HG02588 (cell line): Measurements from ENCODE around the gene PARG.
"Not testable (repeated sequence)": the region's sequence is repeated elsewhere in the genome, so short reads cannot be mapped to it uniquely, and the experiment has no call there.

Experiments used
- ATAC-seq: cut with Tn5 transposase; IDR thresholded peaks from one replicate; pipeline ENCODE4 v1.9.1; 2021; ENCODE audit warnings: mild to moderate bottlenecking, moderate library complexity; ENCODE audit not compliant: unreplicated experiment

Gene PARG

DNA sequence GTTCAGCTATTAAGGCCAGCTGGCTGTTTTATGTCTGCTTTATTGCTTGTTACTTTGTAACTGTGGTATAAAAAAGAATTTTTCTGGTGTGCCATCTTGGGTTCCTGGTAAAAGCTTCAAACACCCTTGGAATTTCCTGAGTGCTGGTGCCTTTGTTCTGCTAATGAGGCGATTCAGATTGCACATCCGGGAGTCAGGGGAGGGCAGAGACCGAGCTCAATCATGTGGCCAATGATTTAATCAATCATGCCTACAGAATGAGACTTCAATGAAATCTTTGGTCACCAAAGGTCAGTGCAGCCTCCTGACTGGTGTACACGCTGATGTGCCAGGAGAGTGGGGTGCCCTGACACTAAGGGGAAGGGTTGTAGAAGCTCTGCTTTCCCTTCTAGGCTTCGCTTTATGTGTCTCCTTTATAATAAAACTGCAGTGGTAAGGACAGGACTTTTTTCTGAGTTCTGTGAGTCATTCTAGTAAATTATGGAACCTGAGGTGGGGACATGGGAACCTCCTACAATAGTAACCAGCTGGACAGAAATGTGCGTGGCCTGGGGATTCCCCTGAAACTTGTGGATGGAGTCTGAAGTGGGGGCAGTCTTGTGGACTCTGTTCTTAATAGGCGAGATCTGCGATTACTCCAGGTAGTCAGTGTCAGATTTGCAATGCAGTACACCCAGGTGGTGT lies 110.3 kb downstream of the PARG start:
- no peak for ATAC-seq

DNA sequence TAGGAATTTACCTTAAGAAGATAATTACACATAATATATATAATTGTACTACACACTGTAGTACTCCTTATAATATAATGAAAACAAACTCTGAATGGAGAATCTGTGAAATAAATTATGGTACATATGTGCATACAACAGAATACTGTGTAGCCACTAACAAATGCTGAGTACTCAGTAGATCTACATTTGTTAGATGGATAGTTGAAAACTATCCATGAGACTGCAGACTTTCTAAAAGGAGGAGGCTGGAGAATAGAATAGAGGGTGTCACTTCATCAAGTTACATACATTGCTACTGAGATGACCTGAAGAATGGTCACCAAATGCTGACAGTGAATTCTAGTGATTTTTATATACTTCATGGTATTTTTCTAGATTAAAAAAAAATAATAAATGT lies 111.0 kb downstream of the PARG start:
- ATAC-seq = no peak

GRCh38 chr10:49830016-49830415 lies 111.8 kb downstream of the PARG start:
- no peak for ATAC-seq

DNA sequence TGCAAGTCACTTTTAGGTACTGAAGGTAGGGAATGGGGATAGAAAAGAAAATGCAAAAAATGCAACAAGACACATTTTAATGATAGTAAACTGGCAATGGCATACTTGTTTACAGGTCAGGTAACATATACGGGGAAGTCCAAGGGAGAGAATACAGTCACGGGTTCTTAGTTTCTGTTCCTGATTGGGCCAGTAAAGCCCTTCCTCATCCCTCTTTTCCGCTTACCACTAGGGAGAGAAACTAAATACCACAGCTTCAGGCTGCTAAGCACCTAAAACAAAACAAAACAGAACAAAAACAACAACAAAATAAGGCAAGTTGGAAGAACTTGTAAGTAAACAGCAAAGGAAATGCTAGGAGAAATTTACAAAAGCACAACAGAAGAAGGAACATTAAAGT lies 114.5 kb downstream of the PARG start:
- ATAC-seq = peak; percentile 69

GRCh38 chr10:49819234-49819958 lies 122.4 kb downstream of the PARG start:
- ATAC-seq = no peak

DNA sequence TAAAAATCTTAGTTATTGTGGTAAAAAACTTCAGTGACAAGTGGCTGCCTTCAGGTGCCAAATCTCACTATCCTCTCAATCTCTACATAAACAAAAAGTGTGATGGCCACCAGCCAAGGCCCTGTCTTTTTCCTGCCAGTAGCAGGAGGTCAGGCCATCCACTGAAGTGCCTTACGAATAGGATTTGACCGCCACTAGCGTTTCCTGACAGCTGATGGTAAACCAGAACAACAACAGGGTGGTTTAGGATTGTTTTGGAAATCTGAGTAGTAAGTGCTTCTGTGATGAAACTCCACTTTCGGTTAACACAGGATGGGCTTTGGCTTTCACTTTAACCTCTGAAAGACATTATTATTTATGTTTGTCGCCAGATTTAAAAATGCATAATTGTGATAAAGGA lies 124.0 kb downstream of the PARG start:
- no peak for ATAC-seq

DNA sequence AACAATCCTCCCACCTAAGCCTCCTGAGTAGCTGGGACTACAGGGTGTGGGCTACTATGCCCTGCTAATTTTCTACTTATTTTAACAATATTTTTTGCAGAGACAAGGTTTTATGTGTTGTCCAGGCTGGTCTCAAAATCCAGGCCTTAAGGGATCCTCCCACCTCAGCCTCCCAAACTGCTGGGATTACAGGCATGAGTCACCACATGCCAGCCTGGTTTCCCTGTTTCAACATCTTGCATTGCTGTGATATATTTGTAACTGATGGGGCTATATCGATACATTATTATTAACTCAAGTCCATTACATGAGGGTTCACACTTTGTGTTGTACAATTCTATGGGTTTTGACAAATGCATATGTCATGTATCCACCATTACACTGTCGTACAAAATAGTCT lies 137.8 kb downstream of the PARG start:
- ATAC-seq = no peak

GRCh38 chr10:49798275-49798674 lies 143.6 kb downstream of the PARG start:
- no peak for ATAC-seq

- ATAC-seq = no peak
Observed at GRCh38 chr10:49791100-49791499, 150.7 kb downstream of the PARG start.

- no peak for ATAC-seq
Observed at GRCh38 chr10:49784681-49785080, 157.1 kb downstream of the PARG start.

DNA sequence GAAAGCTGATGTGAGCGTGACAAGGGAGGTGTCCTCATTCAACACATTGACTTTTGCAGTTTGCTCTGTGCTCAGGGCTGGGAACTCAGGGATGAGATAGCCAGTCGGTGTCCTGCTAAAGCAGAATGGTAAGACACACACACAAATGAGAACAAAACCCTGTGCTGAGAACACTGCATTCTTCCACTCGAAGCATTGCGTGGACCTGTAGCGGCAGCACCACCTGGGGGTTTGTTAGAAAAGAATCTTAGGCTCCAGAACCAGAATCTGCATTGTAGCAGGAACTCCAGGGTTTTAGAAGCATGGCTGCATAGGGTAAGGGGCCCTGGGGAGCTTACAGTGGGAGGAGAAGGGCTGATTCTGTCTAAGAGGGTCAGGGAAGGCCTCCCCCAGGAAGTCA lies 158.2 kb downstream of the PARG start:
- no peak for ATAC-seq

DNA sequence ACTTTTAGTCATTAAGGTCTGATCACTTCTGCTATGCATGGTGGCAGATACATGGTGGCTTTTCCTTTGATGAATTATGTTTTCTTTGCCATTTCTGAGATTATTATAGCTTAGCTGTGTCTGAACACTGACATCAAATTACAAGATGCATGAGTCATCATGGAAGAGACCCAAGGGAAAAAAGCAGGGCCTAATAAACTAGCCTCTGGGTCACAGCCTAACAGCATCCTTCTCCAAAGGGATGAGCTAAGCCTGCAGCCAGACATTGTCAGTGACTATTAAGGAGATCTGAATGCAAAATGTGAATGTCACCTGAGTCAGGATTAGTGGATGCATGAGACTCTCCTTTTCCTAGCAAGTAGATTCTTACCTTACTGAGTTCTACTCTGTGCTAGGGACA lies 160.6 kb downstream of the PARG start:
- no peak for ATAC-seq

DNA sequence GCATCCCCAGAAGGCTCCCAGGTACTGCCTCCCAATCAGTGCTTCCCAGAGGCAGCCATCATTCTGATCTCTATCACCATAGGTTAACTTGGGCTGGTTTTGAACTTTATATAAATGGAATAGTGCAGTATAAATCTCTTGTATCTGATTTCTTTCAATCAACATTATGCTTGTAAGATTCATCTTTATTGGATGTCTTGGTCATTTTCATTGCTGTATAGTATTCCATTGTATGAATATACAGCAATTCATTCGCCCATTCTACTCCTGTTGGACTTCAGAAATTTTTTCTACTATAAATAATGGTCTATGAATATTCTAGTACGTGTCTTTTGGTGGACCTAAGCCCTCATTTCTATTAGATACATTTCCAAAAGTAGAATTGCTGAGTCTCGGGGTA lies 163.6 kb downstream of the PARG start:
- no peak for ATAC-seq

GRCh38 chr10:49776851-49777250 lies 165.0 kb downstream of the PARG start:
- ATAC-seq = no peak

DNA sequence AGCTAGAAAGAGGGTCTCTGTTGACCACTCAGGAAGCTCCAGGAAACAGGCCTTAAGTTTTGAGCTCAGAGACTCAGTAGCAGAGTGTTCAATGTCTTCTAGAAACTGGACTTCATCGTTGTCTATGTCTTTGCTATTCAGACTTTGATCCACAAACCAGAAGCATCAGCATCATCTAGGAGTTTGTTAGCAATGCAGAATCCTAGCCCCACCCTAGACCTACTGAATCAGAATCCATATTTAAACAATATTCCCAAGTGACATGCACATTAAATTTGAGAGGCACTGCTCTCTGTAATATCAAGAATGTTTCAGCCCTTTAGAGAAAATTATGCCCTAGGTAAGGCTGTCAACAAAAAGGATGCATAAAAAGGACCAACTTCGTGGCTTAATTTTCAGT lies 166.8 kb downstream of the PARG start:
- ATAC-seq = no peak

DNA sequence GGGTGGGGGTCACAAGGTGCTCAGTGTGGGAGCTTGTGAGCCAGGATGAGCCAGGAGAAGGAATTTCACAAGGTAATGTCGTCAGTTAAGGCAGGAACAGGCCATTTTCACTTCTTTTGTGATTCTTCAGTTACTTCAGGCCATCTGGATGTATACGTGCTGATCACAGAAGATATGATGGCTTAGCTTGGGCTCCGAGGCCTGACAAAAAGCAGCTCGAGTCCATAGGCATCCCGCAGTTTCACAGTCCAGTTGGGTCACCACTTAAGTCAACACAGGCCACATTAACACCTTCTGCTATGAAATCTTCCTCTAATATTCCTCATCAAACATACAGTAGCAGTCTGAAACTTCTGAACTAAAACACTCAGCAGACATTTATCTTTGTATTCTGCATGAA lies 168.9 kb downstream of the PARG start:
- ATAC-seq = not testable (repeated sequence)

DNA sequence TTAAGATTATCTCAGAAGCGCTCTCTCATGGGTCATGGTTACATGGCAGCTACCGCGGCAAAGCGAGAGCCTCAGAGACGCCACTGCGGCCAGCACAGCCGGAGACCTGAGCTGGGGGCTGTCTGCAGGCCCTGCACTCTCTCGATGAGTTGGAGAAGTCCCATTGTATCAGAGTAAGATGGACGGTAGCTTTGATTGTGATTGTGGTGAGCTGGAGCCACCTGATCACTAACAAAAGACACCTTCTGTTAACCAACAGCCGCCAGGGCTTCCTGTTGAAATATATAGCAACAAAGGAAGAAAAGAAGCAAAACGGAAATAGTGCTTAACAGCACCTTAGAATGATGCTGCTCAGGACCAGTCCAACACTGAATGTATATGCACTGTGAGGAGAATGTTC lies 170.8 kb downstream of the PARG start:
- ATAC-seq = not testable (repeated sequence)

DNA sequence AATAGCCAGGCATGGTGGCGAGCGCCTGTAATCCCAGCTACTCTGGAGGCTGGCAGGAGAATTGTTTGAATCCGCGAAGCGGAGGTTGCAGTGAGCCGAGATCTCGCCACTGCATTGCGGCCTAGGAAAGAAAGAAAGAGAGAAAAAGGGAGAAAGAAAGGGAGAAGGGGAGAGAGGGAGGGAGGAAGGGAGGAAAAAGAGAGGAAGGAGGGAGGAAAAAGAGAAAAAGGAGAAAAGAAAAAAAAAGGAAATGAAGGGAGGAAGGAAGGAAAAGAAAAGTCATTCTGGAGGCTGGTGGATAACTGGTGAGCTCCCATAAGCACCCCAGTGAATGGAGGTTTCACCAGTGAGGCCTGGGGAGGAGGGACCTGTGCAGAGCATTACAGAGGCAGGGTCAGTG lies 172.1 kb downstream of the PARG start:
- no peak for ATAC-seq

DNA sequence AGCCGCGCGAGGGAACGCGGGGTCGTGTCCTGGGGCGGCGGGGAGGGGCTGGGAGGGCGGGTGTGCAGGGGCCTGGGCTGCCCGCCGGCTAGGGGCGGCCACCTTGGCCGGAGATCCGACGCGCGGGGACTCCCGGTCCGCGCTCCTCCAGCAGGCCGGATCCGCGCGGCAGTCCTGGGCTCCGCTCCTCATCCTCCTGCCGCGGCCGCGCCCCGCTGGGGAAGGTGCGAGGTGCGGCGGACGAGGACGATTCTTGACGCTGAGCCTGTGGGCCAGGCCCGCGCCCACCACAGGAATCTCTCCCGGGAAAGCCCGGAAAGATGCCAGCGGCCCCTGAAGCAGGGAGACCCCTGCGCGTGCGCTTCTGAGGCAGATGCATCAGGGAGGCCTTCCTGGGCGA lies 173.1 kb downstream of the PARG start:
- ATAC-seq = no peak

DNA sequence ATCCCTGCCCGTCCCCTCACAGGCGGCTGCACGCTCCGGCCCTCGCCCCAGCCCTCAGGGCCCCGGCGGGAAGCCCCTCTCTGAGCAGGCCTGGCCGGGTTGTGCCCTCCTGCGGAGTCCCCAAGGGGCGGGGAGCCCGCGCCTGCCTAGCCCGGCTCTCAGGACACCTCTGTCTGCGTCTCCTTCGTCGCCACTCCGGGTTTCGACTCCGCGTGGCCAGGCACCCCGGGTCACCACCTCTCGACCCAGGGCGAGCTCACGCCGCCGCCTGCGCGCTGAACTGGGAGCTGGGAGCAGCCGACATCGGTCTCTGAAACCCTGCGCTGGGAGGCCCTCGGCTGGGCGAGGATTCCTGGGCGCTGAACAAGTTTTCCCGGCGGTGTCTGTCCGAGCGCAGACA lies 173.5 kb downstream of the PARG start:
- no peak for ATAC-seq
